Stimulated activated naive CD8-positive, alpha-beta T cell treated with anti-CD3 and anti-CD28 coated beads, Interleukin-15, amount 100 ng/mL, for 72 hours (primary cell): ENCODE measurements around the gene SYN1.

Experiments
- ATAC-seq: fragments of 150-1000 bp; cut with Tn5 transposase; 2 replicates; pipeline ENCODE4 v1.10.0; 2021; ENCODE audit warnings: mild to moderate bottlenecking, moderate library complexity
- DNase-seq, 2 donors: peaks; one replicate each; pipeline ENCODE4 v3.0.0; 2021 to 2022
- H3K27ac Mint-ChIP-seq, 2 donors: one replicate each; pipeline ENCODE4 v1.8.0; 2022; ENCODE audit warnings: mild to moderate bottlenecking in 2 of 2, mixed read lengths in 2 of 2, moderate library complexity in 2 of 2
- H3K27me3 Mint-ChIP-seq: one replicate; pipeline ENCODE4 v1.8.0; 2022; ENCODE audit warnings: mixed read lengths
- H3K4me1 Mint-ChIP-seq: one replicate; pipeline ENCODE4 v1.8.0; 2022; ENCODE audit warnings: mild to moderate bottlenecking, mixed read lengths
- H3K4me3 Mint-ChIP-seq, 2 donors: one replicate each; pipeline ENCODE4 v1.8.0; 2022; ENCODE audit warnings: mild to moderate bottlenecking in 2 of 2, mixed read lengths in 2 of 2, moderate library complexity in 1 of 2
- H3K9me3 Mint-ChIP-seq, 2 donors: one replicate each; pipeline ENCODE4 v1.8.0; 2022; ENCODE audit warnings: mixed read lengths in 2 of 2

Gene SYN1

DNA sequence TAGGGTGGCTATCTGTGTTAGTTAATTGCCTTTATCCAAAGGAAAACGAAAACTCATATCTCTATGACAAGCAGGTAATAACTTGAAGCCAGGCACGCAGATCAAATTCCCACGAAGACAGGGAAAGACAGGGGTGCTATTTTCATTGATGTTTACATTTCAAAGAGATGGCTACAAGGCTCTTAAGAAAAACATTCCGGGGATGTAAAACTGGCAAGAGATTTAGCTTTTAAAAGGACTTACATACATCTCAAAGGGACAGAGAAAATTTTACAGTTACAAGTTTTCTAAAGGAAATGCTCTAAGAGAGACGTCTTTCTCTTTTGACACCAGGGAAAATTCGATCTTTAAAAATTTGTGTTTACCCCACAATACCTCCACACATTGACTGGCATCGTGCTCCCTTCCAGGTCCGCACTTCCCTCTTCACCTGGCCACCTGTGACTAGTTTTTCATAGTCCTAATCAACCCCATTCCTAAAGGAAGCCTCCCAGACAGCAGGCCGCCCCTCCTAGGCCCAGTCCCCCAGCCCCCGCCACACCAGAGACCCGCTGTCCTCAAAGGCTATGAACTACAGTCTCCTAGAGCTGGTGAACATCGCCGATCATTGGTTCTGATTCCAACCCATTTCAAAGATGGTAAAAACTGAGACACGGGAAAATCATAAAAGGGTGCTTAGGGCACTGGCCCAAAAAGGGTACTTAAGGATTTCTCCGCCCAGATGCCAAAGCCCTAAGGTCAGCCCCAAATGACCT lies 59.3 kb downstream of the SYN1 start:
- Mint-ChIP-seq H3K4me3 (peak overlapping the region; percentile 84 to 94), H3K9me3 (no peaks in the 10 kb centered on the region), H3K27ac (peak overlapping the region; percentile 96 to 99), H3K27me3 (no peaks in the 10 kb centered on the region), H3K4me1 (peaks cover 45% of the 10 kb centered on the region)
- ATAC-seq (no peak), DNase-seq (no peak)

DNA sequence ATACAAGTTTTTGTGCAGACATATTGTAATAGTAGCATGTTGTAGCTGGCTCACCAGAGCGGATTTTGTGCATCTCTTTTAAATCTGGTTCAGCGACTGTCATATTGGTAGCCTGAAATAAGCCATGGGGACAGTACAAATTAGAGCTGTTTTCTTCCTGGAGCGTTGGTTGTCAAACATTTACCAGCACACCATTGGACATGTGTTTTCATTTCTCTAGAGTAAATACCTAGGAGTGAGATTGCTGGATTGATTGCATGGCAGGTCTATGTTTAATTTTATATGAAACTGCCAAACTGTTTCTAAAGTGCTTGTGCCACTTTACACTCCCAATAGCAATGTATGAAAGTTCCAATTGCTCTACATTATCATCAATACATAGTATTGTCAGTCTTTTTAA lies 61.2 kb downstream of the SYN1 start:
- H3K9me3 Mint-ChIP-seq: no peaks in the 10 kb centered on the region
- no peak overlapping the region for H3K4me3 Mint-ChIP-seq
- no peak for DNase-seq
- no peak for ATAC-seq
- H3K27ac Mint-ChIP-seq: peak overlapping the region in 1 of 2 donors; percentile 89
- no peaks in the 10 kb centered on the region for H3K27me3 Mint-ChIP-seq
- H3K4me1 Mint-ChIP-seq: peaks cover 33% of the 10 kb centered on the region

DNA sequence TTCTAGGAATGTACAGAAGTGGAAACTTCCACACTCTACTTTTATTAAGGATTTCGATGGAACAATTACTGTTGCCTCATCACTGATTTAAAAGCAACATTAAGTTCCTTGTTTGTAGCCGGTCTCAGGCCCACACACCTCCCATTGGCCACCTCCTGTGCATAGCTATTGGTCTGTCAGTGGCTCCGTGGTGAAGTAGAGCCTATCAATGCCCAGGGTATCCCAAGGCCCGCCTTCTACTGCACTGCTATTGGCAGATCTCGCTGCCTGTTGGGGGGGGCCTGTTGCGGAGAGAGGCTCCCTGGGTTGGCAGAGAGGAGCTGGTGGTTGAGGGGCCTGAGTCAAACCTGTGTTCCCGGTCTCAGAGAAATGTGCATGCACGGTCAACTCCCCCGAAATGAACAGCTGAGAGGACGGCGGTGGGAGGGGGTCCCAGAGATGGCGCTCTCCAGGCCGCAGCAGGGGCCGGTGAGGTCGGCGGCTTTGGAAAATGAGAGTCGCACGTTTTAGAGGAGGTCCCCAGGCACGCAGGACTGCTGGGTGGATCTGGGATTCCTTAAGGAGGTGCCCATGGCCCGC lies 63.5 kb downstream of the SYN1 start:
- H3K4me3 Mint-ChIP-seq: peak overlapping the region; percentile 94 to 95
- DNase-seq (peak; percentile 80 to 90), ATAC-seq (peak; percentile 95)
- peaks cover 20% of the 10 kb centered on the region for H3K4me1 Mint-ChIP-seq
- peak overlapping the region; percentile 98 for H3K27ac Mint-ChIP-seq
- no peaks in the 10 kb centered on the region for H3K27me3 Mint-ChIP-seq
- no peaks in the 10 kb centered on the region for H3K9me3 Mint-ChIP-seq

DNA sequence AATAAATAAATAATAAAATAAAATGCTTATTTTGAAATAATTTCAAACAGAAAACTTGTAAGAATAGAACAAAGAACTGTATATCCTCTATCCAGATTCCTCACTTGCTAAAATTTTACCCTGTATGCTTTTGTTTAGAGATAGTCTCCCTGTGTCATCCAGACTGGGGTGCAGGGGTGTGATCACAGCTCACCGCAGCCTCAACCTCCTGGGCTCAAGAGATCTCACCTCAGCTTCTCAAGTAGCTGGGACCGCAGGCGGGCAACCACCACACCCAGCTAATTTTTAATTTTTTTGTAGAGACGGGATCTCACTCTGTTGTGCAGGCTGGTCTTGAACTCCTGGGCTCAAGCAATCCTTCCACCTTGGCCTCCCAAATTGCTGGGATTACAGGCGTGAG lies 76.2 kb downstream of the SYN1 start:
- no peaks in the 10 kb centered on the region for H3K4me1 Mint-ChIP-seq
- H3K27me3 Mint-ChIP-seq: no peaks in the 10 kb centered on the region
- no peak for DNase-seq
- no peak for ATAC-seq
- H3K9me3 Mint-ChIP-seq: no peaks in the 10 kb centered on the region
- H3K27ac Mint-ChIP-seq: no peak overlapping the region
- no peak overlapping the region for H3K4me3 Mint-ChIP-seq

DNA sequence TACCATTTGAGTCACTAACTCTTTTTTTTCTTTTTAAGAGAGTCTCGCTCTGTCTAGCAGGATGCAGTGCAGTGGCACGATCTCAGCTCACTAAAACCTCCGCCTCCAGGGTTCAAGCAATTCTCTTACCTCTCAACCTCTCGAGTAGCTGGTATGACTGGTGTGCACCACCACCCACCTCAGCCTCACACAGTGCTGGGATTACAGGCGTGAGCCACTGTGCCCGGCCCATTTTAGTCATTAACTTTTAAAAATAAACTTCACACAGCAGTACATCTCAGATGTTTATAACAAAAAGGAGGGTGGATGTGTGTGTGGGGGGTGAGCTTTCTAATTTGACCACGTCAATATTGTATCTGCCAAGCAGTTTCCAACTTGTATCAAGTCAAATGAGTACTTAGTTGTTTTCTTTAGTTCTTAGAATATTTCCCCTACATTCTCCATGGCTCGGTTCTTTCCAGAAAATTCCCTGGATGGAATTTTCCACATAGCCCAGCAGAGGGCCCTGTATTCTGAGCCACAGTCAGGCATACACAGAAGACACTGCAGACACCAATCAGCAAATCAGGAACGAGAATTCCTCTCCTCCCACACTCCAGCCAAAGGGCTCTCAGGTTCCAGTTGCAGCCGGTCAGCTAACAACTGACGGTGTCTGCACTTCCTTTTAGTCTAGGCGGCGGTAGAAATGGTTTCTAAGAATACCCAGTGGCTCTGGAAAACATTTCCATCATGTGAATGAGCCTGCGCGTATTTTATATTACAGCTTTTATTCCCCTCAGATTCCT lies 78.7 kb downstream of the SYN1 start:
- no peak overlapping the region for H3K4me3 Mint-ChIP-seq
- no peak for DNase-seq

DNA sequence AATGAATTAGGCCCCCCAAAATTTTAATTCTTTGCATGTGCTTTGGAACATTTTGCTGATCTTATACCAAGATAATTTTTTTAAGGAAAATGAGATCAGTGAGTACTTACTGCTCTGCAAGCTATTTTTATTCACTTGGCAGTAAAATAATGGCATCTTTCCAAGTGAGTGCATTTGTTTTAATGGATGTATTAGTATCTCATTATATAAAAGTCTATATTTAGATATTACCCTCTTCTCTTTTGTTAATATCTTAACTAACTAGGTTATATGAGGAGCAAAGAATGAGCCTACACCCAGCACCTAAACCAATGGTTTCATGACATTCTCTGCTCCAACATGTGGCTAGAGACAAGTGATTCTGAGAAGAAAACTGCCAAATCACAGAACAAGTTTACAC lies 79.8 kb downstream of the SYN1 start:
- Mint-ChIP-seq H3K4me3 (no peak overlapping the region), H3K27me3 (no peaks in the 10 kb centered on the region), H3K4me1 (no peaks in the 10 kb centered on the region), H3K27ac (no peak overlapping the region), H3K9me3 (no peaks in the 10 kb centered on the region)
- DNase-seq: no peak
- no peak for ATAC-seq

More for the DNA sequence above, 78.7 kb downstream of the SYN1 start:
- no peak overlapping the region for H3K27ac Mint-ChIP-seq
- H3K9me3 Mint-ChIP-seq: no peaks in the 10 kb centered on the region
- H3K4me1 Mint-ChIP-seq: no peaks in the 10 kb centered on the region
- H3K27me3 Mint-ChIP-seq: no peaks in the 10 kb centered on the region
- ATAC-seq: no peak

DNA sequence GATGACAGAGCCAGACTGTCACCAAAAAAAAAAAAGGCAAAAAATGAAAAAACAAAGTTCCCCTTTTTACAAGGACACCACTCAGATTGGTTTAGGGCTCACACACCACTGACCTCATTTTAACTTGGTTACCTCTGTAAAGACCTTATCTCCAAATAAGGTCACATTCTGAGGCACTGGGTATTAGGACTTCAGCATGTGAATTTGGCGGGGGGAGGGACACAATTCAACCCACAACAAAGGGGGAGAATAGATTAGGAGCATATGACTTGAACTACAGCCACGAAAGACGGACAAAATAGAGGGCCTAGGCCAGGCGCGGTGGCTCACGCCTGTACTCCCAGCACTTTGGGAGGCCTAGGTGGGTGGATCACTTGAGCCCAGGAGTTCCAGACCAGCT lies 89.6 kb downstream of the SYN1 start:
- Mint-ChIP-seq H3K27me3 (no peaks in the 10 kb centered on the region), H3K27ac (no peak overlapping the region), H3K9me3 (no peaks in the 10 kb centered on the region), H3K4me3 (no peak overlapping the region), H3K4me1 (no peaks in the 10 kb centered on the region)
- no peak for DNase-seq
- no peak for ATAC-seq

DNA sequence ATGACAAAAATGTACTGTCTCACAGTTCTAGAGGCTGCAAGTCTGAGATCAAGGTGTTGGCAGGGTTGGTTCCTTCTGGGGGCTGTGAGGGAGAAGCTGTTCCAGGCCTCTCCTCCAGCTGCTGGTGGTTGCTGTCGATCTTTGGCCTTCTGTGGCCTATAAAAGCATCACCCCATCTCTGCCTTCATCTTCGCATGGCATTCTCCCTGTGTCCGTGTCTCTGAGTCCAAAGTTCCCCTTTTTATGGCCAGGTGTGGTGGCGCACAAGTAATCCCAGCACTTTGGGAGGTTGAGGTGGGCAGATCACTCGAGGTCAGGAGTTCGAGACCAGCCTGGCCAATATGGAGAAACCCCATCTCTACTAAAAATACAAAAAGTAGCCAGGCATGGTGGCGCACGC lies 90.1 kb downstream of the SYN1 start:
- no peaks in the 10 kb centered on the region for H3K9me3 Mint-ChIP-seq
- no peak for DNase-seq
- no peaks in the 10 kb centered on the region for H3K4me1 Mint-ChIP-seq
- H3K27ac Mint-ChIP-seq: no peak overlapping the region
- no peak overlapping the region for H3K4me3 Mint-ChIP-seq
- no peaks in the 10 kb centered on the region for H3K27me3 Mint-ChIP-seq
- ATAC-seq: no peak

DNA sequence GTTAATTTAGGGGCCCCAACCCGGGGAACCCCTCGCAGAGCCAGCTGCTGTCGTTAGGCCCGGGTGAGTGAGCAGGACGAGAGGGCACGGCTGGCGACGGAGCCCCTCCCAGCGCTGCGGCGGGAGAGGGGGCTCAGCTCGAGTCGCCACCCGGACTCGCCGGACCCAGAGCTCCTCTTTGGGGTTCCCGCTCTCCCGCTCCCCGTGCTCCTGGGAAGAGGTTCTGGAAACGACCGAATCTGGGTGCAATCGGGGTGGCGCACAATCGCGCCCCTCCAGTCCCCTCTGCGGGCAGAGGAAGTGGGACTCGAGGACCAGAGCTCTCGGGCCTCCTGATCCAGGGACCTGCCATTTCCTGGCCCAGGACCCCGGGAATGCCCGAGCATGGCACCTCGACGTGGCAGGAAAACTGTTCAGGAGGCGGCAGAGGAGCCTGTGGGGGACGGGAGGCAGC lies 95.9 kb downstream of the SYN1 start:
- no peak for DNase-seq
- H3K4me3 Mint-ChIP-seq: peak overlapping the region; percentile 73
- peak; percentile 22 for ATAC-seq
- H3K9me3 Mint-ChIP-seq: no peaks in the 10 kb centered on the region
- H3K4me1 Mint-ChIP-seq: no peaks in the 10 kb centered on the region
- no peak overlapping the region for H3K27ac Mint-ChIP-seq
- H3K27me3 Mint-ChIP-seq: no peaks in the 10 kb centered on the region

DNA sequence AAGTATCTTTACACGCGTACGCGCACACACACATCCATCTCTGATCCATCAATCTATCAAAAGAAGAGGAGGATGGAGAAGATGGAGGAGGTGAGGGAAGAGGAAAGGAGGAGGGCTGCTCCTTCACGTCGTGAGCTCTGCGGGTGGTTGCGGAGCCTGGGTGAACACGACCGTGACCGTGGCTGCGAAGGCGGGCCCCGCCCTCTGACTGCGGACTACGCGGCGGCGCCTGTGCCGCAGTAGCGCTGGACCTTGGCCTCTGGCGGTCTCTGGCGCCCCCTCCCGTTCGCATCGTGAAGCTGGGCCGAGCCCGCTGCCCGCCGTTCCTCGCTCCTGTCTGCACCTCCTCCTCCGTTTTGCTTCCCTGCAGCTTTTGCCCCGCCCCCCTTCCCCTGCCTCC lies 96.4 kb downstream of the SYN1 start:
- H3K9me3 Mint-ChIP-seq: no peaks in the 10 kb centered on the region
- ATAC-seq (peak; percentile 98), DNase-seq (peak; percentile 79 to 81)
- H3K27ac Mint-ChIP-seq: peak overlapping the region in 1 of 2 donors; percentile 19
- no peaks in the 10 kb centered on the region for H3K27me3 Mint-ChIP-seq
- H3K4me1 Mint-ChIP-seq: peaks cover 3% of the 10 kb centered on the region
- H3K4me3 Mint-ChIP-seq: peak overlapping the region; percentile 73
